ENCODE measurements around the gene STX18.

DNA sequence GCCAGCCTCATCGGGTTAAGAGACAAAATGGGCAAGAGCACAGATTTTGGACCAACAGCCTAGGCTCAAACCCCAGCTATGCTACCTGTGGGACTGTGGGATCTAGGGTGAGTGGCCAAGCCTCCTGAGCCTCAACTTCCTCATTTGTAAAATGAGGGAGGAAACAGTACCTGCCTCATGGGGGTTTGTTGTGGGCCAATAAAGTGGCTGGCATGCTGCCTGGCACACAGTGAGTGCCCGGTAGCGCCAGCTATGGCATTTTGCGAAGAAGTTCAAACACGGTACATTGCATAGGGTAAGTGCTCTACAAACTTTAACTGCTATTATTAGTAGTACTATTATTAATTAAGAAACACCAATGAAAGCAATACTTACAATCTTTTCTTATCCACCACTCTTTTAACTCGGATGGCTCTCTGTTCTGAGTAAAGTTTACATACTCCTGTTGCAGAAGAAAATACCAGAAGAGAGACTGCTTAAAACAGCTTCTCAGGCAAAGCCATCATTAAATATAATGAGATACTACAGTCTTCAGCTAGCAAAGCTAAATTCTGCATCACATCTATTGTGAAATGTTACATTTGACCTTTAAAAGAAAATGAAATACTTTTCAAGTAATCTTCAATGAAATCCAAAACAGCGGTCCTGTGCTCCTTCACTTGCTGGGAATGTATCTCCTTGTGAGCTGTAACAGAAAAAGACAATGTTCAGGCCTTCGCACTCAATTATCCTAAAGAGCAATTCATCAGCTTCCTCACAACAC, 84.9 kb downstream of the STX18 start:
- TF ChIP-seq, protein P1, sequence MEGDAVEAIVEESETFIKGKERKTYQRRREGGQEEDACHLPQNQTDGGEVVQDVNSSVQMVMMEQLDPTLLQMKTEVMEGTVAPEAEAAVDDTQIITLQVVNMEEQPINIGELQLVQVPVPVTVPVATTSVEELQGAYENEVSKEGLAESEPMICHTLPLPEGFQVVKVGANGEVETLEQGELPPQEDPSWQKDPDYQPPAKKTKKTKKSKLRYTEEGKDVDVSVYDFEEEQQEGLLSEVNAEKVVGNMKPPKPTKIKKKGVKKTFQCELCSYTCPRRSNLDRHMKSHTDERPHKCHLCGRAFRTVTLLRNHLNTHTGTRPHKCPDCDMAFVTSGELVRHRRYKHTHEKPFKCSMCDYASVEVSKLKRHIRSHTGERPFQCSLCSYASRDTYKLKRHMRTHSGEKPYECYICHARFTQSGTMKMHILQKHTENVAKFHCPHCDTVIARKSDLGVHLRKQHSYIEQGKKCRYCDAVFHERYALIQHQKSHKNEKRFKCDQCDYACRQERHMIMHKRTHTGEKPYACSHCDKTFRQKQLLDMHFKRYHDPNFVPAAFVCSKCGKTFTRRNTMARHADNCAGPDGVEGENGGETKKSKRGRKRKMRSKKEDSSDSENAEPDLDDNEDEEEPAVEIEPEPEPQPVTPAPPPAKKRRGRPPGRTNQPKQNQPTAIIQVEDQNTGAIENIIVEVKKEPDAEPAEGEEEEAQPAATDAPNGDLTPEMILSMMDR (conservative IDR thresholded peaks at IDR 0.05; ENCODE audit: low read depth in 2 of 2): no peak
- TF ChIP-seq EZH2phosphoT487 (IDR thresholded peaks at IDR 0.05; ENCODE audit: unreplicated experiment) (no peak), POLR2AphosphoS5 (IDR thresholded peaks at IDR 0.05; ENCODE audit: low read depth) (no peak), JUNB (IDR thresholded peaks at IDR 0.05; ENCODE audit: unreplicated experiment) (no peak), EZH2 (IDR thresholded peaks at IDR 0.05; ENCODE audit: low read depth, unreplicated experiment) (no peak), CREB1 (CRISPR knock-in tag; IDR thresholded peaks at IDR 0.05; ENCODE audit: low read depth) (no peak), STAT1 (IDR thresholded peaks at IDR 0.05; ENCODE audit: unreplicated experiment) (no peak), ZNF331 (CRISPR knock-in tag; IDR thresholded peaks at IDR 0.05; ENCODE audit: low read depth) (no peak)
- TF ChIP-seq, protein P2, sequence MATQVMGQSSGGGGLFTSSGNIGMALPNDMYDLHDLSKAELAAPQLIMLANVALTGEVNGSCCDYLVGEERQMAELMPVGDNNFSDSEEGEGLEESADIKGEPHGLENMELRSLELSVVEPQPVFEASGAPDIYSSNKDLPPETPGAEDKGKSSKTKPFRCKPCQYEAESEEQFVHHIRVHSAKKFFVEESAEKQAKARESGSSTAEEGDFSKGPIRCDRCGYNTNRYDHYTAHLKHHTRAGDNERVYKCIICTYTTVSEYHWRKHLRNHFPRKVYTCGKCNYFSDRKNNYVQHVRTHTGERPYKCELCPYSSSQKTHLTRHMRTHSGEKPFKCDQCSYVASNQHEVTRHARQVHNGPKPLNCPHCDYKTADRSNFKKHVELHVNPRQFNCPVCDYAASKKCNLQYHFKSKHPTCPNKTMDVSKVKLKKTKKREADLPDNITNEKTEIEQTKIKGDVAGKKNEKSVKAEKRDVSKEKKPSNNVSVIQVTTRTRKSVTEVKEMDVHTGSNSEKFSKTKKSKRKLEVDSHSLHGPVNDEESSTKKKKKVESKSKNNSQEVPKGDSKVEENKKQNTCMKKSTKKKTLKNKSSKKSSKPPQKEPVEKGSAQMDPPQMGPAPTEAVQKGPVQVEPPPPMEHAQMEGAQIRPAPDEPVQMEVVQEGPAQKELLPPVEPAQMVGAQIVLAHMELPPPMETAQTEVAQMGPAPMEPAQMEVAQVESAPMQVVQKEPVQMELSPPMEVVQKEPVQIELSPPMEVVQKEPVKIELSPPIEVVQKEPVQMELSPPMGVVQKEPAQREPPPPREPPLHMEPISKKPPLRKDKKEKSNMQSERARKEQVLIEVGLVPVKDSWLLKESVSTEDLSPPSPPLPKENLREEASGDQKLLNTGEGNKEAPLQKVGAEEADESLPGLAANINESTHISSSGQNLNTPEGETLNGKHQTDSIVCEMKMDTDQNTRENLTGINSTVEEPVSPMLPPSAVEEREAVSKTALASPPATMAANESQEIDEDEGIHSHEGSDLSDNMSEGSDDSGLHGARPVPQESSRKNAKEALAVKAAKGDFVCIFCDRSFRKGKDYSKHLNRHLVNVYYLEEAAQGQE (IDR thresholded peaks at IDR 0.05; ENCODE audit: unreplicated experiment): no peak
- TF ChIP-seq, protein P3, sequence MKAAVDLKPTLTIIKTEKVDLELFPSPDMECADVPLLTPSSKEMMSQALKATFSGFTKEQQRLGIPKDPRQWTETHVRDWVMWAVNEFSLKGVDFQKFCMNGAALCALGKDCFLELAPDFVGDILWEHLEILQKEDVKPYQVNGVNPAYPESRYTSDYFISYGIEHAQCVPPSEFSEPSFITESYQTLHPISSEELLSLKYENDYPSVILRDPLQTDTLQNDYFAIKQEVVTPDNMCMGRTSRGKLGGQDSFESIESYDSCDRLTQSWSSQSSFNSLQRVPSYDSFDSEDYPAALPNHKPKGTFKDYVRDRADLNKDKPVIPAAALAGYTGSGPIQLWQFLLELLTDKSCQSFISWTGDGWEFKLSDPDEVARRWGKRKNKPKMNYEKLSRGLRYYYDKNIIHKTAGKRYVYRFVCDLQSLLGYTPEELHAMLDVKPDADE (IDR thresholded peaks at IDR 0.05): no peak
